ENCODE results near the gene TMEM205. TPM values are rescaled to one million over a fixed set of nuclear protein-coding genes. Genes with fewer than 3 reads are reported as not detected.

TMEM205 gene
- 59.2 and 85.5 TPM in 2 replicates for total RNA-seq

GRCh38 chr19:11346104-11346940 is at the start of gene TMEM205, which contains the start of gene CCDC159:
Gene TMEM205 (minus strand): TSS chr19:11346268. CDS start chr19:11345619, 649 bp downstream.
Gene CCDC159 (plus strand): TSS chr19:11346519. CDS start chr19:11346607, 88 bp downstream.

GRCh38 chr19:11374433-11375142 is 28.5 kb upstream of the TMEM205 start, which contains the start of gene SWSAP1:
Gene SWSAP1 (plus strand): TSS chr19:11374666. CDS start chr19:11374681, 15 bp downstream.

GRCh38 chr19:11355160-11356073 is 9.3 kb upstream of the TMEM205 start, which contains the start of gene PLPPR2:
Gene PLPPR2 (plus strand): TSS chr19:11355432. CDS start chr19:11357674, 2,242 bp downstream.

GRCh38 chr19:11339254-11340098 is 6.6 kb downstream of the TMEM205 start, which contains the start of gene RAB3D:
Gene RAB3D (minus strand): TSS chr19:11339657. CDS start chr19:11337399, 2,258 bp downstream.

GRCh38 chr19:11295665-11296245 is 50.3 kb downstream of the TMEM205 start, which contains the start of gene TSPAN16:
Gene TSPAN16 (plus strand): TSS chr19:11296160. CDS start chr19:11296298, 138 bp downstream.

Other genes with a start within 250 kb of the TMEM205 start
- gene SPC24, start 190.5 kb downstream of the TMEM205 start, total RNA-seq: 69.1 and 70.3 TPM in 2 replicates
- gene KANK2, start 148.7 kb downstream of the TMEM205 start, total RNA-seq: 438 and 450 TPM in 2 replicates
- gene ANGPTL8, start 106.6 kb downstream of the TMEM205 start, total RNA-seq: not detected in 2 replicates
- 10.2 and 15.4 TPM in 2 replicates for gene DOCK6, start 83.7 kb downstream of the TMEM205 start, total RNA-seq
- not detected in 2 replicates for gene TSPAN16, start 50.1 kb downstream of the TMEM205 start, total RNA-seq
- gene RAB3D, start 6.6 kb downstream of the TMEM205 start, total RNA-seq: 13.2 and 15.7 TPM in 2 replicates
- gene CCDC159, start 251 bp upstream of the TMEM205 start, total RNA-seq: 15.0 and 15.3 TPM in 2 replicates
- gene PLPPR2, start 9.2 kb upstream of the TMEM205 start, total RNA-seq: 11.6 and 12.1 TPM in 2 replicates
- 0.26 and 0.31 TPM in 2 replicates for gene SWSAP1, start 28.4 kb upstream of the TMEM205 start, total RNA-seq
- 6.6 and 7.1 TPM in 2 replicates for gene EPOR, start 38.0 kb upstream of the TMEM205 start, total RNA-seq
- gene RGL3, start 73.0 kb upstream of the TMEM205 start, total RNA-seq: 3.7 and 4.2 TPM in 2 replicates
- gene ODAD3, start 88.9 kb upstream of the TMEM205 start, total RNA-seq: 0.37 and 0.79 TPM in 2 replicates
- gene PRKCSH, start 89.4 kb upstream of the TMEM205 start, total RNA-seq: 126 and 127 TPM in 2 replicates
- gene ELAVL3, start 134.8 kb upstream of the TMEM205 start, total RNA-seq: under 0.01 TPM in 1 of 2 replicates, not detected in the other
- gene ZNF653, start 159.6 kb upstream of the TMEM205 start, total RNA-seq: 4.8 and 7.0 TPM in 2 replicates
- gene ECSIT, start 182.9 kb upstream of the TMEM205 start, total RNA-seq: 18.0 TPM in 2 replicates
- 0.81 and 1.7 TPM in 2 replicates for gene CNN1, start 192.6 kb upstream of the TMEM205 start, total RNA-seq
- 23.4 and 25.9 TPM in 2 replicates for gene ELOF1, start 213.0 kb upstream of the TMEM205 start, total RNA-seq
- 0.40 and 0.44 TPM in 2 replicates for gene ACP5, start 231.4 kb upstream of the TMEM205 start, total RNA-seq